ENCODE results near the gene GALNT2.

The GALNT2 gene

DNA sequence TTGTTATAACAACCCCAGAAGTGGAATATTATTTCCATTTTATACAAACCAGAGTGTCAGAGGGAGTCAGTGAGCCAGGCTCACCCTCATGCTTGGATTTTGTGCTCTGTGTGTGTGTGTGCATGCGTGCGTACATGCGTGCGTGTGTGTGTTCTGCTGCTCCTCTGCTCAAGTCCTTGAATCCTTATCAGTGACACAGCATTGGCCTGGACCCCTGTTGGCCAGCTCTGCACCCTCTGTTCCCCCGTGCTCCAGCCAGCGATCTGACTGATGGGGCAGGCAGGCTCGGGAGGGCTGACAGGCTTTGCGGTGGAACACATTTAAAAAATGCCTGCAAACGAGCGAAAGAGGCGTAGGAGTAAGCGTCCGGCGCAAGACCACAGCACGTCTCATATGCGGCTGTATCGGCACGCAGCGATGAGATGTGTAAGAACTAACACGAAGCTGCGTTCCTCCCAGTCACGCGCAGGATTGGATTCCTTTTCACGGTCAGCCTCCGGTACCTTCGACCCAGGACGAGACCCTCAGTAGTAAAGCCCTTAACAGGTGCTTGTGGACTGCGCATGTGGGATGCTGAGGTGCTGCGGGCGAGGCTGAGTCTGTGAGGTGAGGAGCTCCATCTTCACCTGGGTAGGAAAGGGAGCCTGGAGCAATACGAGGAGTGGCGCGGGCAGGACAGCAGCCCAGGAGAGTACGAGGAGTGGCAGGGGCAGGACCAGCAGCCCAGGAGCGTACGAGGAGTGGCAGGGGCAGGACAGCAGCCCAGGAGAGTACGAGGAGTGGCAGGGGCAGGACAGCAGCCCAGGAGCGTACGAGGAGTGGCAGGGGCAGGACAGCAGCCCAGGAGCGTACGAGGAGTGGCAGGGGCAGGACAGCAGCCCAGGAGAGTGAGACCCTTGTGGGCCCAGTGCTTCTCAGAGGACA is 130.9 kb downstream of the GALNT2 start:
- Histone ChIP-seq H3K36me3 (ENCODE audit: insufficient read depth, low read length) (peaks cover 50% of the 10 kb centered on the region; the same call in 1 of the 2 replicates), H3K4me1 (ENCODE audit: insufficient read depth, low read length, poor library complexity, severe bottlenecking) (peaks cover 78% of the 10 kb centered on the region)

DNA sequence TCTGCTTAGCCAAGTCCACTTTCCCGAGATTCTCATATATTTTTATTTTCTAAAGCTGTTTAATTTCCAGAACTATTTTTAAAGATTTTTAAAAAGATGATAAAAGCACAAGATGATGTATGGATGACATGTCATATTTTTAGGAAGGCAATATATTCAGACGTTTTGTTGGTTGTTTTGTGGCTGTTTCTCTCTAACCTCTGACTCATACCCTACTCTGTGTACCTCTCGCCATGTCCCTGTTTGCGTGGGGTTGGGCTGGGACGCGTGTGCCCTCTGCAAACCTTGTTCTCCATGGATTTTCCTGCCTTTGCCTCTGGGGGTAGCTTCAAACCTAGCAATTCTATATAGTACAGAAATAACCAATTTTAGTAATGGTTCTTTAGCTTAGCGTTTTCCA is 132.0 kb downstream of the GALNT2 start:
- Histone ChIP-seq H3K9me2 (replicated peaks; ENCODE audit: low read depth, low read length) (no peaks in the 10 kb centered on the region), H4K20me1 (ENCODE audit: insufficient read depth, low read length, poor library complexity, severe bottlenecking) (no peaks in the 10 kb centered on the region), H3K36me3 (ENCODE audit: insufficient read depth, low read length) (peaks cover 56% of the 10 kb centered on the region; the same call in 1 of the 2 replicates), H3K27me3 (ENCODE audit: insufficient read depth, low read length, poor library complexity, severe bottlenecking) (no peaks in the 10 kb centered on the region), H3K4me1 (ENCODE audit: insufficient read depth, low read length, poor library complexity, severe bottlenecking) (peaks cover 70% of the 10 kb centered on the region), H3K79me2 (ENCODE audit: insufficient read depth, low read length) (peaks cover 97% of the 10 kb centered on the region), H3K4me3 (ENCODE audit: low read length, poor library complexity, severe bottlenecking) (no peak overlapping the region), H3K9me3 (ENCODE audit: insufficient read depth, low read depth, low read length) (no peaks in the 10 kb centered on the region), H3K4me2 (ENCODE audit: low read depth, low read length, poor library complexity, severe bottlenecking) (peak overlapping the region; percentile 13), H3F3A (ENCODE audit: low read depth) (no peaks in the 10 kb centered on the region), H2AFZ (ENCODE audit: low read length) (no peak overlapping the region), H3K9ac (ENCODE audit: low read depth, low read length, poor library complexity, severe bottlenecking) (peak overlapping the region; percentile 38)
- no peak for TF ChIP-seq EZH2phosphoT487 (IDR thresholded peaks at IDR 0.05; ENCODE audit: borderline replicate concordance)
- TF ChIP-seq, protein P1, sequence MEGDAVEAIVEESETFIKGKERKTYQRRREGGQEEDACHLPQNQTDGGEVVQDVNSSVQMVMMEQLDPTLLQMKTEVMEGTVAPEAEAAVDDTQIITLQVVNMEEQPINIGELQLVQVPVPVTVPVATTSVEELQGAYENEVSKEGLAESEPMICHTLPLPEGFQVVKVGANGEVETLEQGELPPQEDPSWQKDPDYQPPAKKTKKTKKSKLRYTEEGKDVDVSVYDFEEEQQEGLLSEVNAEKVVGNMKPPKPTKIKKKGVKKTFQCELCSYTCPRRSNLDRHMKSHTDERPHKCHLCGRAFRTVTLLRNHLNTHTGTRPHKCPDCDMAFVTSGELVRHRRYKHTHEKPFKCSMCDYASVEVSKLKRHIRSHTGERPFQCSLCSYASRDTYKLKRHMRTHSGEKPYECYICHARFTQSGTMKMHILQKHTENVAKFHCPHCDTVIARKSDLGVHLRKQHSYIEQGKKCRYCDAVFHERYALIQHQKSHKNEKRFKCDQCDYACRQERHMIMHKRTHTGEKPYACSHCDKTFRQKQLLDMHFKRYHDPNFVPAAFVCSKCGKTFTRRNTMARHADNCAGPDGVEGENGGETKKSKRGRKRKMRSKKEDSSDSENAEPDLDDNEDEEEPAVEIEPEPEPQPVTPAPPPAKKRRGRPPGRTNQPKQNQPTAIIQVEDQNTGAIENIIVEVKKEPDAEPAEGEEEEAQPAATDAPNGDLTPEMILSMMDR (conservative IDR thresholded peaks at IDR 0.05; ENCODE audit: low read length): no peak

More for the DNA sequence above, 130.9 kb downstream of the GALNT2 start:
- Histone ChIP-seq H3K9ac (ENCODE audit: low read depth, low read length, poor library complexity, severe bottlenecking) (peak overlapping the region; percentile 71), H3K9me3 (ENCODE audit: insufficient read depth, low read depth, low read length) (no peaks in the 10 kb centered on the region), H3K9me2 (replicated peaks; ENCODE audit: low read depth, low read length) (no peaks in the 10 kb centered on the region), H3K79me2 (ENCODE audit: insufficient read depth, low read length) (peaks cover 99% of the 10 kb centered on the region), H3K4me2 (ENCODE audit: low read depth, low read length, poor library complexity, severe bottlenecking) (peak overlapping the region; percentile 13), H3K27me3 (ENCODE audit: insufficient read depth, low read length, poor library complexity, severe bottlenecking) (no peaks in the 10 kb centered on the region), H4K20me1 (ENCODE audit: insufficient read depth, low read length, poor library complexity, severe bottlenecking) (no peaks in the 10 kb centered on the region), H3F3A (ENCODE audit: low read depth) (no peaks in the 10 kb centered on the region), H3K4me3 (ENCODE audit: low read length, poor library complexity, severe bottlenecking) (no peak overlapping the region), H2AFZ (ENCODE audit: low read length) (no peak overlapping the region)
- no peak for TF ChIP-seq EZH2phosphoT487 (IDR thresholded peaks at IDR 0.05; ENCODE audit: borderline replicate concordance)
- TF ChIP-seq, protein P1 (conservative IDR thresholded peaks at IDR 0.05; ENCODE audit: low read length): no peak

DNA sequence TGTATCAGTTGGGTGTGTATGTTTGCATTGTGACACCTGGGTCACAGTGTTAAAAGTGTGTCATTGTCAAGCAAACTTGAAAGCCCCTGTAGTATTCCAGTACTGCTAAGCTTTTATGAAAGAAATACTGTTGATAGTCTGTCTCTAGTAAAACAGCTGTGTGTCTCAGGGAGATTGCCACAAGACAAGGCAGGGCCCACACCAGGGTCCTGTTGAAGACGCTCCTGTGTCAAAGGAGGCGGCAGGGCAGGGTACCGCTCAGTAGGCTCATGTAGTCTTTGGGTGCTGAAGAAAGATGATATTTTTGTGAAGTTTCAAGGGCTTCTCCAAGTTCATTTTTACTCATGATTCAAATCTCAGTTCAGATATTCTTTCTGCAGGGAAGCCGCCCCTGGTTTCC is 132.5 kb downstream of the GALNT2 start:
- Histone ChIP-seq H3K4me2 (ENCODE audit: low read depth, low read length, poor library complexity, severe bottlenecking) (peak overlapping the region; percentile 13), H3F3A (ENCODE audit: low read depth) (no peaks in the 10 kb centered on the region), H3K9me2 (replicated peaks; ENCODE audit: low read depth, low read length) (no peaks in the 10 kb centered on the region), H3K9me3 (ENCODE audit: insufficient read depth, low read depth, low read length) (no peaks in the 10 kb centered on the region), H3K4me1 (ENCODE audit: insufficient read depth, low read length, poor library complexity, severe bottlenecking) (peaks cover 67% of the 10 kb centered on the region), H3K9ac (ENCODE audit: low read depth, low read length, poor library complexity, severe bottlenecking) (peak overlapping the region; percentile 38), H3K27me3 (ENCODE audit: insufficient read depth, low read length, poor library complexity, severe bottlenecking) (no peaks in the 10 kb centered on the region), H2AFZ (ENCODE audit: low read length) (no peak overlapping the region), H3K79me2 (ENCODE audit: insufficient read depth, low read length) (peaks cover 97% of the 10 kb centered on the region), H3K36me3 (ENCODE audit: insufficient read depth, low read length) (peaks cover 62% of the 10 kb centered on the region), H3K4me3 (ENCODE audit: low read length, poor library complexity, severe bottlenecking) (no peak overlapping the region), H4K20me1 (ENCODE audit: insufficient read depth, low read length, poor library complexity, severe bottlenecking) (no peaks in the 10 kb centered on the region)
- TF ChIP-seq, protein P1 (conservative IDR thresholded peaks at IDR 0.05; ENCODE audit: low read length): no peak
- TF ChIP-seq EZH2phosphoT487 (IDR thresholded peaks at IDR 0.05; ENCODE audit: borderline replicate concordance): no peak
